ENCODE results near the gene AGL.

DNA sequence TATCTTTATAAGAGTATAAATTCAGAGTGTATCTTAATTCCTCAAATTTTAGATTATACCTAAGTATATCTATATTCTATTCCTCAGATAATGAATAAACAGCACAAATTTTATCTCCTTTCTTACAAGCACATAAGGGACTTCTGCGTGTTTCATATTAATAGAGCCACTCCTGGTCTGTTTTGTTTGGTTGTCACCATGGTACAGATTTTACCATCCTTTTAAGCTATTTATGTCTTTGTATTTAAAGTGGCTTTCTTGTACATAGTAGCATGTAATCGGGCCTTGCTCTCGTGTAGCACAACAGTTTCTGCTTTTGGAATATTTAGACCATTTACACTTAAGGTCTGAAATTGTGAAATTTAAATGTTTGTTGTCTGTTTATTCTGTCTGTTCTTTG lies 67.1 kb downstream of the AGL start:
- TF ChIP-seq POLR2AphosphoS5 (IDR thresholded peaks at IDR 0.05; ENCODE audit: borderline replicate concordance, low read depth, low read length) (no peak), EZH2 (IDR thresholded peaks at IDR 0.05) (no peak), FOXP2 (optimal IDR thresholded peaks at IDR 0.05; ENCODE audit: control extremely low read depth, extremely low read length, insufficient read depth) (no peak)
